ENCODE results near the gene ADGRE1.
"Not testable (repeated sequence)": the region's sequence is repeated elsewhere in the genome, so short reads cannot be mapped to it uniquely, and the experiment has no call there.

The ADGRE1 gene

GRCh38 chr19:6887316-6887715, at the start of gene ADGRE1:
ADGRE1 (plus strand) TSS chr19:6887579; CDS start chr19:6887609, 30 bp downstream.
- no peak for DNase-seq

DNA sequence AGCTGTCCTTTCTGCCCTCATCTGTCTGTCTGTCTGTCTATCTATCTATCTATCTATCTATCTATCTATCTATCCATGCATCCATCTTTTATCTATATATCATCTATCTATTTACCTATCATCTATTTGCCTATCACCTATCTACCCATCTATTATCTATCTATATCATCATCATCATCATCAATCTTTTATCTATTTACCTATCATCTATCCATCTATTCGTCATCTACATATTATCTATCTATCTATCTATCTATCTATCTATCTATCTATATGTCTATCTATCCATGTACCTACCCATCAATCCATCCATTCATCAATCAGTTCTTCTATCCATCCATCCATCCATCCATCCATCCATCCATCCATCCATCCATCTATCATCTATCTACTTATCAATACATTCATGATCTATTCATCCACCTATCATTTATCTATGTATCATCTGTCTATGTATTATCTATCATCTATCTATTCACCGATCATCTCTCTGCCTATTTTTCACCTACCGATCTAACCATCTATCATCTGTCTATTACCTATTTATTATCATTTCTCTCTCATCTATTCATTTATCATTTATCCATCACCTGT, 49.2 kb upstream of the ADGRE1 start:
- DNase-seq: no peak

- no peak for DNase-seq
Measured at GRCh38 chr19:6842871-6843607, 44.3 kb upstream of the ADGRE1 start.

DNA sequence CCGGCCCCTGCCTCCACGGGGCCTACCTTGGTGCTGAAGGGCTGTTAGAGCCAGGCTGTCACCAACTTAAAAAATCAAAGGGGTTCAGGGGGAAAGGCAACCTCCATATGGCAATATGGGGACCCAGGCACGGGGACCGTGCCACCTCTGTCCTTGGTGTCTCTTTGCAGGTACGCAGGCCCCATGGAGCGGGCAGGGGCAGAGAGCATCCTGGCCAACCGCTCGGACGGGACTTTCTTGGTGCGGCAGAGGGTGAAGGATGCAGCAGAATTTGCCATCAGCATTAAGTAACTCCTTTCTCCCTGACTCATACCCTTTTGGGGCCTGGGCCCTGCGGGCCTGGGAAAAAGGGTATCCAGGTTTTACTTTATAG, 39.6 kb upstream of the ADGRE1 start:
- no peak for DNase-seq

DNA sequence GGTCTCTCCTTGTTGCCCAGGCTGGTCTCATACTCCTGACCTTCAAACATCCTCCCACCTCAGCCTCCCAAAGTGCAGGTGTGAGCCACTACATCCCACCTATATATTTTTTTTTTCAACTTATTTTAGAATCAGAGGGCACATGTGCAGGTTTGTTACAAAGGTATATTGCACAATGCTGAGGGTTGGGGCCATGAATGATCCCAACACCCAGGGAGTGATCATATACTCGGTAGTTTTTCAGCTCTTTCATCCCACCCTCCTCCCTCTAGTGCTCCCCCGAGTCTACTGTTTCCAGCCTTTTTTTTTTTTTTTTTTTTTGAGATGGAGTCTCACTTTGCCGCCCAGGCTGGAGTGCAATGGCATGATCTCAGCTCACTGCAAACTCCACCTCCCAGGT, 38.4 kb upstream of the ADGRE1 start:
- no peak for DNase-seq

GRCh38 chr19:6849876-6850275, 37.5 kb upstream of the ADGRE1 start:
- DNase-seq: no peak

- DNase-seq: no peak
Measured at GRCh38 chr19:6851359-6851758, 36.0 kb upstream of the ADGRE1 start.

DNA sequence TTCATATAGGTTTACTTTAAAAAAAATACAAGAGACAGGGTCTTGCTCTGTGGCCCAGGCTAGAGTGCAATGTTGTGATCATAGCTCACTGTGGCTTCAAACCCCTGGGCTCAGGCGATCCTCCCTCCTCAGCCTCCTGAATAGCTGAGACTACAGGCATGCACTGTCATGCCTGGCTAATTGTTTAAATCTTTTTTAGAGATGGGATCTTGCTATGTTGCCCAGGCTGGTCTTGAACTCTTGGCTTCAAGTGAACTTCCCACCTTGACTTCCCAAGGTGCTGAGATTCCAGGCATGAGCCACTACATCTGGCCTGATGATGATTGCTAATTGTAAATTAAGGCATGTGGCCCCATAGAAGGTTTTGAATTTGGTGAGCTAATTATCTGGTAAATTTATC, 35.4 kb upstream of the ADGRE1 start:
- DNase-seq: no peak

- no peak for DNase-seq
Measured at GRCh38 chr19:6853868-6854267, 33.5 kb upstream of the ADGRE1 start.

- DNase-seq: no peak
Measured at GRCh38 chr19:6854758-6855157, 32.6 kb upstream of the ADGRE1 start.

DNA sequence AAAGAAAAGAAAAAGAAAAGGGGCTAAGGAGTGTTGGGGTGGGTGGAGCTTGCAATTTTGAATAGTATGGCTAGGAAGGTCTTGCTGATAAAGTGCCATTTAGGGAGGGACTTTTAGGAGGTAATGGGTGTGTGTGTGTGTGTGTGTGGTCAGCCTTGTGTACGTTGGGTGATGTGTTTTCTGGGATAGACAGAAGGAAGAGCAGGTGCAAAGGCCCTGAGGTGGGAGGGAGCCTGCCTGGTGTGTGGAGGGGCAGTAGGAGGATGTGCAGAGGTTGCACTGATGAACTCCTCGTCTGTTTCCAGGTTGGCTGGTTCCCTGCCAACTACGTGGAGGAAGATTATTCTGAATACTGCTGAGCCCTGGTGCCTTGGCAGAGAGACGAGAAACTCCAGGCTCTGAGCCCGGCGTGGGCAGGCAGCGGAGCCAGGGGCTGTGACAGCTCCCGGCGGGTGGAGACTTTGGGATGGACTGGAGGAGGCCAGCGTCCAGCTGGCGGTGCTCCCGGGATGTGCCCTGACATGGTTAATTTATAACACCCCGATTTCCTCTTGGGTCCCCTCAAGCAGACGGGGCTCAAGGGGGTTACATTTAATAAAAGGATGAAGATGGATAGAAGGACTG, 30.5 kb upstream of the ADGRE1 start:
- DNase-seq: no peak

DNA sequence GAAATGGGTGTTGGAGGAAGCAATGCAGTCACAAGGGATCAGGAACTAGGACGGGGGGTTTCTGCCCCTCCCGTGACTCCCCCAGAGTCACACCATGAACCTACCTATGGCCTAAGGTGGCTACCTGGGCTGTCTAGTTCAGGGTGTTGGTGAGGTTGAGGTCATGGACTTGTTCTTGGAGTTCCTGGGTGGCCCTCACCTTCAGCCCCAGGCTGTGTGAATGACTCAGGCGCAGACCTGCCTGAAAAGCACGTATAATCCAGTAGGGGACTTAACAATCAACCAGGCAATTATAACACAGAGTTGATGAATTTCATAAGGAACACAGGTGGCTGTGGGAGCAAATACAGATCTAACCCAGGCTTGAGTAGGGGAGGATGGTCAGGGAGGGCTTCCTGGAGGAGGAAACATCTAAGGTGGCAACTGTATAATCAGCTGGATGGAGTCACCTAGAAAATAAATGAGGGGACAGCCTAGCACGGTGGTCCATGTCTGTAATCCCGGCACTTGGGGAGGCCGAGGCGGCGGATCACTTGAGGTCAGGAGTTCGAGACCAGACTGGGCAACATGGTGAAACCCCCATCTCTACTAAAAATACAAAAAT, 25.6 kb upstream of the ADGRE1 start:
- DNase-seq: no peak

DNA sequence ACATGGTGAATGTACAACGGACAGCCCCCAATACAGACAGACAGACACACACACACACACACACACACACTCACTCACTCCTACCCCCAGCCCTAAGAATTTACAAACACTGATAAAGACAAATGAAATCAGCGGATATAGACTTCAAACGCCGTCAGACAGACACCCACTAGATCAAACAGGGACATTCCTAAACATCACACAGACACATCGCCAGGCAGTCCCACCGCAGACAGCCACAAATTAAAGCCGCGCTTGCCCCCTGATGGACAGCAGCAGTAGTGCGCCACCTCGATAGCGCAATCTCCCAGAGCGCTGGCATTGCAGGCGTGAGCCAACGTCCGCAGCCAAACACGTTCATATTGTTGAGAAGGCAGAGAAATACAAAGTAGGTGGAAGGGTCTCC, 24.7 kb upstream of the ADGRE1 start:
- DNase-seq: peak; percentile 86

- no peak for DNase-seq
Measured at GRCh38 chr19:6864325-6864940, 22.9 kb upstream of the ADGRE1 start.

- DNase-seq: no peak
Measured at GRCh38 chr19:6865849-6866248, 21.5 kb upstream of the ADGRE1 start.

GRCh38 chr19:6866741-6867151, 20.6 kb upstream of the ADGRE1 start:
- no peak for DNase-seq

GRCh38 chr19:6868351-6868750, 19.0 kb upstream of the ADGRE1 start:
- DNase-seq: no peak

- DNase-seq: not testable (repeated sequence)
Measured at GRCh38 chr19:6869151-6869882, 18.1 kb upstream of the ADGRE1 start.

DNA sequence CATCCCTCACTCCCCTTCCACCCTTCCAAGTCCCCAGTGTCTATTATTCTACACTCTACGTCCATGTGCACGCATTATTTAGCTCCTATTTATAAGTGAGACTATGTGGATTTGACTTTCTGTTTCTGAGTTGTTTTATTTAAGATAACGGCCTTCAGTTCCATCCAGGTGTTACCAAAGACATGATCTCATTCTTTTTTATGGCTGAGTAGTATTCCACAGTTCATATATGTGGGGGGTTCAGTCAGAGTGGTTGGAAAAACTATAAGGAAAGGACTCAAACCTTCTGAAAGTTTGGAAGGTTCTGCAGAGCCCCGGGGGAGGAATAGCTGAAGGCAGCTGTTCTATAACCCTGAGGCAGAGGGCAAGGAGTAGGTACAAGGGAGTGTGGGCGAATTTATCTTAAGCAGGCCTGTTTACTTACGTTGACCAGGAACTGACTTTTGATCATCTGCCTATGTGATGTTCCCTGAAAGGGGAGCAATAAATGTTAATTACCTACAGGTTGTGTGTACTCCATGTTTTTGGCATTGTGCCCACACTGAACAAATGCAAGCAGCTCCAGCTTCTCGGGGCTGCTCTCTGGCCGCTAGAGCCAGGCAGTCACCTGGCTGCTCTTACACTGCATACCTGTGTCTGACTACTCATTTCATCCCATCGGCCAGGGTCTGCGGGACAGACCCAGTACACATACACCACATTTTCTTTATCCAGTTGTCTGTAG, 13.5 kb upstream of the ADGRE1 start:
- DNase-seq: no peak

DNA sequence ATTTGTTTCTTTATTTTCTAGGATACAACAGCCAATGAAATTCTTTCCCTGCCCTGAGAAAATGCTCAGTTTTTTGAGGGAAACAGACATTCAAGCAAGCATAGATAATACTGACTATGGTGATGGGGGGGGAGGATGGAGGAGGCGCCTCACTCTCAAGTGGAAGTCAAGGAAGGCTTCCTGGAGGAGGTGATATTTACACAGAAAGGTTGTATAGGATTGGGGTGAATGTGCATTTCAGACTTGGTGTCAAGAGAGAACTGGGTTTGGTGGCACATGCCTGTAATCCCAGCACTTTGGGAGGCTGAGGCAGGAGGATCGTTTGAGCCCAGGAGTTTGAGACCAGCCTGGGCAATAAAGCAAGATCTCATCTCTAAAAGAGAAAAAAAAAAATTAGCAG, 12.2 kb upstream of the ADGRE1 start:
- DNase-seq: no peak

DNA sequence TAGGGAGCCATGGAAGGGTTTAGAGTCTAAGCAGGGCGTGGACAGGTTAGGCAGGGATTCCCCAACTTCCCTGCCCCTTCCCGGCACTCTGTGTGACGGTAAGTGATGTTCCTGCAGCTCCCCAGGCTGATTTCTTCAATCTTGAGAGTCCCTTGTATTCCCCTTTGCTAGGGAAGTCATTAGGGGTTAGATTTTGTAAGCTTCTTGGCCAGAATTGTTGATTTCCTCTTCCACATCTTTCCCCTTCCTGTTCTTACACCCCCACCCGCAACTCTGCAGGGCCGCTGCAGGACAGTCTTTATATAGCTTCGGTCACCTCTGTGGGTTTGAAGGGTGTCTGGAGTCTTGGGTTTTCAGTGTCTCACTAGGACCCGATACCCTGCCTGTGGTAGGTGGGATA, 10.6 kb upstream of the ADGRE1 start:
- no peak for DNase-seq

DNA sequence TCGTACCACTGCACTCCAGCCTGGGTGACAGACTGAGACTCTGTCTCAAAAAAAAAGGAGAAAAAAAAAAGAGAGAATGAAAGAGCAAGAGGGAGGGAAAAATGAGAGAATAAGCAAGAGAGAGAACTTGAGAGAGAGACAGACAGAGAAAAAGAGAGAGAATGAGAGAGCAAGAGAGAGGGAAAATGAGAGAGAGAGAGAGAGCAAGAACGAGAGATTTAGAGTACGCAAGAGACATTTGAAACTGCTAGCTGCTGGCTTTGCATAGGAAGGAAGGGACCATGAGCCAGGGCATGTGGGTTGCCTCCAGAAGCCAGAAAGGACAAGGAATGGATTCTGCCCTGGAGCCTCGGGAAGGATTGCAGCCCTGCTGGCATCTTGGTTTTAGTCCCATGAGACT, 9.6 kb upstream of the ADGRE1 start:
- DNase-seq: no peak

Data from activated CD4-positive, CD25-positive, alpha-beta regulatory T cell treated with anti-CD3 and anti-CD28 coated beads, Interleukin-2, amount 50 U/mL, for 72 hours (primary cell).